ENCODE data around the gene RGS3. TPM values are rescaled to one million over a fixed set of nuclear protein-coding genes. Genes with fewer than 3 reads are reported as not detected.

RGS3 gene
- total RNA-seq, 1 donor from 2014 or later: 122 TPM

DNA sequence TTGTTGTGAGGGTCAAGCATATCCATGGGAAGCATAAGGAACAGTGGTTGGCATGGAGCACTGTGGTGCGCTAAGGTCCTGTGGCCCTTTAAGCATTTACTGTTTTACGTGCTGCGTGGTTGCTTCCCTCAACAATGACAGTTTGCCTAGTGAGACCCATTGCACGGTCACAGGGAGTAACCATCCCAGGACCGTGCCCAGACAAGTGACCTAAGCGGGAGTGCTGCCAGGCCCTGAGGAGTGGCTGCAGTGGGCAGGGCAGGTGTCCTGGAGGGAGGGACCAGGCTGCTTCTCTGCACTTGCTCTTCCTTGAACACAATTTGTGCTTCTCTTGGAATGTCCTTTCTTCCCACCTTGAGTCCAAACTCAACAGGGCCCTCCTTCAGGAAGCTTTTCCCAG is 64.6 kb downstream of the RGS3 start:
- H3K27me3 Mint-ChIP-seq: no peaks in the 10 kb centered on the region
- H3K4me3 Mint-ChIP-seq: no peak overlapping the region
- no peak for DNase-seq
- no peak overlapping the region for H3K27ac Mint-ChIP-seq
- peaks cover 66% of the 10 kb centered on the region for H3K36me3 Mint-ChIP-seq (ENCODE audit: low read depth)
- H3K9me3 Mint-ChIP-seq: no peaks in the 10 kb centered on the region
- peaks cover 36% of the 10 kb centered on the region for H3K4me1 Mint-ChIP-seq
- intact Hi-C loops (cut with micrococcal nuclease): no loop called here

GRCh38 chr9:113528811-113529210 is 65.3 kb downstream of the RGS3 start:
- Mint-ChIP-seq H3K27me3 (no peaks in the 10 kb centered on the region), H3K4me3 (no peak overlapping the region), H3K36me3 (ENCODE audit: low read depth) (peaks cover 60% of the 10 kb centered on the region), H3K9me3 (no peaks in the 10 kb centered on the region), H3K27ac (peak overlapping the region; percentile 59), H3K4me1 (peaks cover 29% of the 10 kb centered on the region)
- DNase-seq: no peak
- intact Hi-C loops (cut with micrococcal nuclease): no loop called here

- no peak for DNase-seq
- Mint-ChIP-seq H3K36me3 (ENCODE audit: low read depth) (peaks cover 54% of the 10 kb centered on the region), H3K4me1 (peaks cover 22% of the 10 kb centered on the region), H3K4me3 (no peak overlapping the region), H3K27ac (no peak overlapping the region), H3K9me3 (no peaks in the 10 kb centered on the region), H3K27me3 (no peaks in the 10 kb centered on the region)
- intact Hi-C loops (cut with micrococcal nuclease): no loop called here
Measured at GRCh38 chr9:113529336-113530009, 65.9 kb downstream of the RGS3 start.

- Mint-ChIP-seq H3K4me1 (peaks cover 17% of the 10 kb centered on the region), H3K27me3 (no peaks in the 10 kb centered on the region), H3K36me3 (ENCODE audit: low read depth) (peaks cover 50% of the 10 kb centered on the region), H3K9me3 (no peaks in the 10 kb centered on the region), H3K4me3 (no peak overlapping the region), H3K27ac (no peak overlapping the region)
- no peak for DNase-seq
- intact Hi-C loops (cut with micrococcal nuclease): no loop called here
Measured at GRCh38 chr9:113530022-113530635, 66.6 kb downstream of the RGS3 start.

GRCh38 chr9:113530942-113531341 is 67.4 kb downstream of the RGS3 start:
- Mint-ChIP-seq H3K4me1 (peaks cover 17% of the 10 kb centered on the region), H3K36me3 (ENCODE audit: low read depth) (peaks cover 49% of the 10 kb centered on the region), H3K9me3 (no peaks in the 10 kb centered on the region), H3K4me3 (no peak overlapping the region), H3K27ac (no peak overlapping the region), H3K27me3 (no peaks in the 10 kb centered on the region)
- intact Hi-C loops (cut with micrococcal nuclease): no loop called here
- no peak for DNase-seq

- Mint-ChIP-seq H3K27me3 (no peaks in the 10 kb centered on the region), H3K36me3 (ENCODE audit: low read depth) (peaks cover 56% of the 10 kb centered on the region), H3K9me3 (no peaks in the 10 kb centered on the region), H3K27ac (no peak overlapping the region), H3K4me3 (no peak overlapping the region), H3K4me1 (peaks cover 7% of the 10 kb centered on the region)
- no peak for DNase-seq
- intact Hi-C loops (cut with micrococcal nuclease): no loop called here
Measured at GRCh38 chr9:113531919-113532808, 68.6 kb downstream of the RGS3 start.

GRCh38 chr9:113532809-113533190 is 69.3 kb downstream of the RGS3 start:
- H3K36me3 Mint-ChIP-seq (ENCODE audit: low read depth): peaks cover 56% of the 10 kb centered on the region
- no peak for DNase-seq
- intact Hi-C loops (cut with micrococcal nuclease): no loop called here
- H3K27me3 Mint-ChIP-seq: no peaks in the 10 kb centered on the region
- H3K4me1 Mint-ChIP-seq: peaks cover 9% of the 10 kb centered on the region
- no peak overlapping the region for H3K4me3 Mint-ChIP-seq
- H3K27ac Mint-ChIP-seq: no peak overlapping the region
- no peaks in the 10 kb centered on the region for H3K9me3 Mint-ChIP-seq

- Mint-ChIP-seq H3K4me1 (peaks cover 6% of the 10 kb centered on the region), H3K27me3 (no peaks in the 10 kb centered on the region), H3K27ac (no peak overlapping the region), H3K4me3 (no peak overlapping the region), H3K9me3 (no peaks in the 10 kb centered on the region), H3K36me3 (ENCODE audit: low read depth) (peaks cover 50% of the 10 kb centered on the region)
- intact Hi-C loops (cut with micrococcal nuclease): no loop called here
- no peak for DNase-seq
Measured at GRCh38 chr9:113533335-113534225, 70.1 kb downstream of the RGS3 start.

DNA sequence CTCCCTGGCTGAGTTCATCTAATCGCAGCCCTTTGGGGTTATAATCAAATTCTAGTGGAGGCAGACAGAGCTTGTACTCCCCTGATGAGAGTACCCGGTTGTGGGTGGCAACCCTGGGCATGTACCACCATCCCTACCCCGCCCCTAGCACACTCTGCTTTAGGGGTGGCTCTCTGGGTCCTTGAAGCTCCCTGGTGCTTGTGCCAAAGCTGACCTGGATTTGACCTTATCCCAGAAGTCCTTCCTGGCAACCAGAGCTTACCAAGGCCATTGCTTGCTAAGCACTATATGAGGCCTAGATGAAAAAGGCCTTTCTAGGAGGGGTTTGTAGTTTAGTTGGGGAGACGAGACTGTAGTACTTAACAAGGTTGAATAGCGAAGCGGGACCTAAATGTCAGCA is 72.2 kb downstream of the RGS3 start:
- Mint-ChIP-seq H3K4me3 (no peak overlapping the region), H3K36me3 (ENCODE audit: low read depth) (peaks cover 44% of the 10 kb centered on the region), H3K27me3 (no peaks in the 10 kb centered on the region), H3K9me3 (no peaks in the 10 kb centered on the region), H3K4me1 (peaks cover 6% of the 10 kb centered on the region), H3K27ac (no peak overlapping the region)
- intact Hi-C loops (cut with micrococcal nuclease): no loop called here
- DNase-seq: no peak

GRCh38 chr9:113536166-113536482 is 72.6 kb downstream of the RGS3 start:
- peaks cover 44% of the 10 kb centered on the region for H3K36me3 Mint-ChIP-seq (ENCODE audit: low read depth)
- H3K9me3 Mint-ChIP-seq: no peaks in the 10 kb centered on the region
- no peak overlapping the region for H3K27ac Mint-ChIP-seq
- peaks cover 6% of the 10 kb centered on the region for H3K4me1 Mint-ChIP-seq
- H3K4me3 Mint-ChIP-seq: no peak overlapping the region
- intact Hi-C loops (cut with micrococcal nuclease): no loop called here
- H3K27me3 Mint-ChIP-seq: no peaks in the 10 kb centered on the region
- no peak for DNase-seq

GRCh38 chr9:113536483-113537228 is 73.1 kb downstream of the RGS3 start:
- H3K27me3 Mint-ChIP-seq: no peaks in the 10 kb centered on the region
- no peak overlapping the region for H3K27ac Mint-ChIP-seq
- H3K4me1 Mint-ChIP-seq: peaks cover 6% of the 10 kb centered on the region
- no peak overlapping the region for H3K4me3 Mint-ChIP-seq
- intact Hi-C loops (cut with micrococcal nuclease): no loop called here
- DNase-seq: no peak
- H3K9me3 Mint-ChIP-seq: no peaks in the 10 kb centered on the region
- peaks cover 42% of the 10 kb centered on the region for H3K36me3 Mint-ChIP-seq (ENCODE audit: low read depth)

GRCh38 chr9:113537229-113537810 is 73.8 kb downstream of the RGS3 start:
- Mint-ChIP-seq H3K27ac (no peak overlapping the region), H3K36me3 (ENCODE audit: low read depth) (peaks cover 44% of the 10 kb centered on the region), H3K9me3 (no peaks in the 10 kb centered on the region), H3K4me3 (no peak overlapping the region), H3K27me3 (no peaks in the 10 kb centered on the region), H3K4me1 (peaks cover 9% of the 10 kb centered on the region)
- intact Hi-C loops (cut with micrococcal nuclease): no loop called here
- no peak for DNase-seq

- Mint-ChIP-seq H3K4me3 (no peak overlapping the region), H3K27ac (no peak overlapping the region), H3K36me3 (ENCODE audit: low read depth) (peaks cover 46% of the 10 kb centered on the region), H3K27me3 (no peaks in the 10 kb centered on the region), H3K9me3 (no peaks in the 10 kb centered on the region), H3K4me1 (peaks cover 10% of the 10 kb centered on the region)
- intact Hi-C loops (cut with micrococcal nuclease): no loop called here
- DNase-seq: no peak
Measured at GRCh38 chr9:113538131-113538530, 74.6 kb downstream of the RGS3 start.
